HepG2 (cell line): ENCODE measurements around the gene FAM234A. TPM values are rescaled to one million over a fixed set of nuclear protein-coding genes. Genes with fewer than 3 reads are reported as not detected.

ENCODE experiments used
- ATAC-seq: fragments of 200-7000 bp; cut with Tn5 transposase; 3 replicates; pipeline ENCODE4 v1.9.1; 2020; ENCODE audit warnings: mild to moderate bottlenecking, moderate library complexity
- BruUV-seq: library from RNA; stranded (reverse); fragments of 400-500 nt; replicated peaks from 2 replicates; lab custom pipeline; 2021; lab: Mats Ljungman, UMichigan
- CTCF ChIA-PET: fragments of 300-600 bp; formaldehyde crosslinking; extraction: SDS; loops from one replicate; lab custom pipeline; 2021; ENCODE audit warnings: low total read pairs, inconsistent platforms, low intra/inter-chr PET ratio; lab: Yijun Ruan, JAX
- POLR2A ChIA-PET: fragments of 350-600 bp; sonication (Branson Sonifier 250); formaldehyde crosslinking; loops from one replicate; lab custom pipeline; 2020; ENCODE audit warnings: antibody characterized with exemption, inconsistent platforms; lab: Yijun Ruan, JAX
- DNase-seq: peaks from one replicate; pipeline ENCODE4 v3.0.0-alpha.2; 2015; ENCODE audit warnings: low spot score
- FAIRE-seq: peaks from 3 replicates; lab custom pipeline; 2011; peaks lifted over from hg19 to GRCh38; lab: Jason Lieb, UNC
- H2AFZ ChIP-seq: one replicate; pipeline ENCODE4 v1.6.1; 2011; ENCODE audit warnings: low read length, inconsistent platforms
- H3K27ac ChIP-seq: fragments of 300-600 bp; 3 replicates; pipeline ENCODE4 v1.8.0; 2011; ENCODE audit warnings: mixed run types, mild to moderate bottlenecking, mixed read lengths, low read length, inconsistent platforms; ENCODE audit not compliant: insufficient read depth; ENCODE audit errors: extremely low read length
- H3K27me3 ChIP-seq, 2 experiments: fragments of 200-600 bp in 1 of 2; 2 replicates in 1 of 2; 3 replicates in 1 of 2; pipeline versions ENCODE4 v1.6.0 to v1.8.0; 2011; ENCODE audit warnings: low read length in 2 of 2, mild to moderate bottlenecking in 2 of 2, moderate library complexity in 2 of 2, inconsistent platforms in 1 of 2; ENCODE audit not compliant: insufficient read depth in 2 of 2, control insufficient read depth in 1 of 2
- H3K36me3 ChIP-seq, 2 experiments: fragments of 200-600 bp in 1 of 2; replicated peaks in 1 of 2; 2 replicates in 1 of 2; 3 replicates in 1 of 2; pipeline versions ENCODE4 v1.5.1 to v1.8.0; 2011; ENCODE audit warnings: low read length in 2 of 2, inconsistent platforms in 1 of 2; ENCODE audit not compliant: insufficient read depth in 2 of 2, control insufficient read depth in 1 of 2
- H3K4me1 ChIP-seq: 2 replicates; pipeline ENCODE4 v1.5.1; 2012; ENCODE audit warnings: low read length, inconsistent platforms; ENCODE audit not compliant: insufficient read depth
- H3K4me2 ChIP-seq: 2 replicates; pipeline ENCODE4 v1.6.0; 2011; ENCODE audit warnings: low read depth, low read length, inconsistent platforms
- H3K4me3 ChIP-seq, 3 experiments: fragments of 200-600 bp in 1 of 3; sonication (generic), shearing (Covaris generic) in 1 of 3; replicated peaks in 1 of 3; 2 replicates each; pipeline ENCODE4 v1.5.1; 2011 to 2016; ENCODE audit warnings: low read length in 3 of 3, inconsistent platforms in 2 of 3, low read depth in 2 of 3, mild to moderate bottlenecking in 2 of 3, control low read depth in 1 of 3, mixed read lengths in 1 of 3; ENCODE audit not compliant: insufficient read depth in 1 of 3
- H3K79me2 ChIP-seq: one replicate; pipeline ENCODE4 v1.6.1; 2011; ENCODE audit warnings: low read length, inconsistent platforms; ENCODE audit not compliant: insufficient read depth
- H3K9ac ChIP-seq: 2 replicates; pipeline ENCODE4 v1.6.0; 2011; ENCODE audit warnings: mild to moderate bottlenecking, low read depth, low read length, inconsistent platforms; ENCODE audit not compliant: insufficient read depth
- H3K9me3 ChIP-seq: 2 replicates; pipeline ENCODE4 v1.5.1; 2012; ENCODE audit warnings: mild to moderate bottlenecking, low read length
- H4K20me1 ChIP-seq: 2 replicates; pipeline ENCODE4 v1.6.0; 2011; ENCODE audit warnings: inconsistent platforms, mild to moderate bottlenecking, low read length, moderate library complexity; ENCODE audit not compliant: insufficient read depth
- MIXL1 ChIP-seq: IDR thresholded peaks from 2 replicates; pipeline ENCODE4 v1.6.1; 2016
- TMF1 ChIP-seq: sonication (generic); formaldehyde crosslinking; IDR thresholded peaks from 2 replicates; pipeline ENCODE4 v1.8.1; 2022; ENCODE audit warnings: low read depth, missing genetic modification reagents
- ZNF160 ChIP-seq: sonication (generic); formaldehyde crosslinking; IDR thresholded peaks from 2 replicates; pipeline ENCODE4 v1.8.0; 2022; ENCODE audit warnings: mild to moderate bottlenecking, inconsistent platforms, missing genetic modification reagents
- ZNF3 ChIP-seq: IDR thresholded peaks from 2 replicates; pipeline ENCODE4 v1.7.0; 2017; ENCODE audit warnings: inconsistent platforms
- ZNF326 ChIP-seq: sonication (generic); formaldehyde crosslinking; IDR thresholded peaks from 2 replicates; pipeline ENCODE4 v1.4.0; 2020; ENCODE audit warnings: missing genetic modification reagents, borderline replicate concordance
- ZNF335 ChIP-seq: sonication (generic); formaldehyde crosslinking; IDR thresholded peaks from 2 replicates; pipeline ENCODE4 v1.4.0; 2020; ENCODE audit warnings: missing genetic modification reagents
- ZNF430 ChIP-seq: sonication (generic); formaldehyde crosslinking; IDR thresholded peaks from 2 replicates; pipeline ENCODE4 v1.9.0; 2021; ENCODE audit warnings: mild to moderate bottlenecking, missing genetic modification reagents
- ZNF569 ChIP-seq: sonication (generic); formaldehyde crosslinking; IDR thresholded peaks from 2 replicates; pipeline ENCODE4 v1.5.0; 2020; ENCODE audit warnings: mild to moderate bottlenecking, missing genetic modification reagents, moderate library complexity, borderline replicate concordance
- ZNF83 ChIP-seq: sonication (generic); formaldehyde crosslinking; IDR thresholded peaks from 2 replicates; pipeline ENCODE4 v1.4.0; 2020; ENCODE audit warnings: missing genetic modification reagents, mild to moderate bottlenecking, borderline replicate concordance
- WGBS: methylation state at CpG from one replicate; pipeline ENCODE4 v1.1.6; 2017; ENCODE audit warnings: low lambda C conversion rate; 5-methylcytosine and 5-hydroxymethylcytosine counted together
- in situ Hi-C: cut with HindIII; loops from 2 replicates; pipeline ENCODE4 v1.10.0; 2017; ENCODE audit warnings: low pct_unique_long_range_greater_than_20kb; ENCODE audit not compliant: extremely low pct_ligation_motif_present
- intact Hi-C: fragments of 100-400 bp; cut with micrococcal nuclease; formaldehyde crosslinking; loops from one replicate; pipeline ENCODE4 v1.10.0; 2022; ENCODE audit not compliant: unreplicated experiment
- polyA plus RNA-seq, 8 experiments: library from polyadenylated mRNA; depleted of rRNA in 3 of 8; stranded (reverse) in 7 of 8; unstranded in 1 of 8; fragments of >200 nt; fragmentation: Illumina TruSeq in 4 of 8; extraction: Trizol in 4 of 8; gene quantifications; 2 replicates each; pipeline versions ENCODE4 v1.2.1 to v1.2.3, GENCODE V29; 2011 to 2016; ENCODE audit warnings: low read depth in 4 of 8, missing spikeins in 1 of 8, mixed read lengths in 1 of 8; ENCODE audit not compliant: insufficient read depth in 1 of 8
- total RNA-seq, 5 experiments: library from RNA; depleted of rRNA; stranded (reverse); fragments of >200 nt; fragmentation: Illumina TruSeq; extraction: Trizol; gene quantifications; 2 replicates each; pipeline ENCODE4 v1.2.3, GENCODE V29; 2016; ENCODE audit warnings: low read depth in 1 of 5
- TF ChIP-seq, protein P1 (sequence below): sonication (generic); formaldehyde crosslinking; IDR thresholded peaks from 2 replicates; pipeline ENCODE4 v1.8.1; 2023; ENCODE audit warnings: missing genetic modification reagents, inconsistent platforms, borderline replicate concordance

The FAM234A gene
- total and polyA plus RNA-seq, 2 of the 13 experiments (the other 11 are each of a cell fraction or from before 2014, with no cell fraction given) = 29.2 to 34.4 TPM

GRCh38 chr16:252366-253337 lies 18.0 kb downstream of the FAM234A start:
- H3K27me3 ChIP-seq = no peaks in the 10 kb centered on the region
- 91% methylated on average over 30 of the region's 30 CpGs for WGBS
- H3K4me2 ChIP-seq = no peak overlapping the region
- ChIA-PET CTCF (no interaction called here), POLR2A (no interaction called here)
- DNase-seq (no peak), ATAC-seq (no peak), FAIRE-seq (no peak)
- TF ChIP-seq ZNF326 = no peak
- no peak for TF ChIP-seq ZNF160 (CRISPR knock-in tag)
- TF ChIP-seq ZNF335 (CRISPR knock-in tag) = no peak
- no peak for TF ChIP-seq TMF1
- TF ChIP-seq ZNF3 (CRISPR knock-in tag) = no peak
- TF ChIP-seq MIXL1 = no peak
- TF ChIP-seq ZNF83 = no peak
- H3K9ac ChIP-seq = no peak overlapping the region
- H3K4me3 ChIP-seq = no peak overlapping the region
- H3K4me1 ChIP-seq = no peaks in the 10 kb centered on the region; the same call in 1 of the 2 replicates
- no peak overlapping the region for H2AFZ ChIP-seq
- H3K36me3 ChIP-seq = peaks cover 7 to 27% of the 10 kb centered on the region in 2 experiments; a peak in 2 of 5 replicates
- no peaks in the 10 kb centered on the region for H4K20me1 ChIP-seq
- H3K27ac ChIP-seq = no peak overlapping the region
- no peaks in the 10 kb centered on the region for H3K9me3 ChIP-seq
- in situ Hi-C loops = no loop called here
- intact Hi-C loops = no loop called here
- no peaks in the 10 kb centered on the region for H3K79me2 ChIP-seq
- BruUV-seq = no TSS peak

DNA sequence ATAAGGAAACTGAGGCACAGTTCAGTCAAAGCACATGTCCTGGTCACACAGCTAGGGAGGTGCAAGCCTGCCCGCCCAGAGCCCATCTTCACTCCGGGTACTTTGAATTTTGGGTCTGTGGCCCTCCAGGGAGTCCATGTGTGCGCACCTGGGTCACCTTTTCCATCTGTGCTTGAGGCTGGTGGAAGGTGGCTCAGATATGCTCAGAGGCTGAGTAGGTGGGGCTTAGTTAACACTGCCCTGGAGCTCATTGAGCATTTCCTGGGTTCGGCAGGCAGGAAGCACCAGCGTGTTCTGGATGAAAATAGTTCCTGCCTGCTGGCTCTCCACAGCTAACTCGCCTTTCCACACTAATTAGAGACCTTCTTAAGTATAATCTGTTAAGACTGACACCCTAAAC lies 19.2 kb downstream of the FAM234A start:
- no peak for ATAC-seq
- Histone ChIP-seq H2AFZ (no peak overlapping the region), H3K79me2 (no peaks in the 10 kb centered on the region), H3K9ac (no peak overlapping the region), H3K36me3 (peaks cover 7 to 27% of the 10 kb centered on the region in 2 experiments; a peak in 3 of 5 replicates), H3K9me3 (no peaks in the 10 kb centered on the region), H3K4me3 (no peak overlapping the region), H3K27me3 (no peaks in the 10 kb centered on the region), H4K20me1 (no peaks in the 10 kb centered on the region), H3K27ac (no peak overlapping the region), H3K4me2 (no peak overlapping the region), H3K4me1 (no peaks in the 10 kb centered on the region; the same call in 1 of the 2 replicates)
- no peak for DNase-seq
- no TSS peak for BruUV-seq
- in situ Hi-C loops (no loop called here), intact Hi-C loops (no loop called here)
- ChIA-PET POLR2A (no interaction called here), CTCF (no interaction called here)
- no peak for FAIRE-seq
- WGBS = 100% methylated on average over 5 of the region's 6 CpGs
- TF ChIP-seq, protein P1, sequence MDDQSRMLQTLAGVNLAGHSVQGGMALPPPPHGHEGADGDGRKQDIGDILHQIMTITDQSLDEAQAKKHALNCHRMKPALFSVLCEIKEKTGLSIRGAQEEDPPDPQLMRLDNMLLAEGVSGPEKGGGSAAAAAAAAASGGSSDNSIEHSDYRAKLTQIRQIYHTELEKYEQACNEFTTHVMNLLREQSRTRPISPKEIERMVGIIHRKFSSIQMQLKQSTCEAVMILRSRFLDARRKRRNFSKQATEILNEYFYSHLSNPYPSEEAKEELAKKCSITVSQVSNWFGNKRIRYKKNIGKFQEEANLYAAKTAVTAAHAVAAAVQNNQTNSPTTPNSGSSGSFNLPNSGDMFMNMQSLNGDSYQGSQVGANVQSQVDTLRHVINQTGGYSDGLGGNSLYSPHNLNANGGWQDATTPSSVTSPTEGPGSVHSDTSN (CRISPR knock-in tag) = no peak
- TF ChIP-seq ZNF569 (CRISPR knock-in tag) (no peak), ZNF430 (no peak)
